Spinal cord (tissue), 10 donors: ENCODE results near the gene WDR48. TPM values are rescaled to one million over a fixed set of nuclear protein-coding genes. Genes with fewer than 3 reads are reported as not detected.

Experiments
- DNase-seq, 6 donors: peaks; one replicate each; pipeline versions ENCODE4 v3.0.0 to v3.0.0-alpha.2; 2013 to 2015; ENCODE audit warnings: low spot score in 6 of 6, low read depth in 4 of 6
- H3K27ac ChIP-seq: one replicate; pipeline ENCODE4 v1.5.1; 2013; ENCODE audit warnings: low read depth, low read length, control low read depth
- H3K27me3 ChIP-seq: one replicate; pipeline ENCODE4 v1.6.1; 2013; ENCODE audit warnings: low read length; ENCODE audit not compliant: control insufficient read depth, insufficient read depth
- H3K36me3 ChIP-seq: one replicate; pipeline ENCODE4 v1.6.1; 2013; ENCODE audit warnings: low read length; ENCODE audit not compliant: control insufficient read depth, insufficient read depth
- H3K4me1 ChIP-seq: one replicate; pipeline ENCODE4 v1.6.1; 2013; ENCODE audit warnings: low read length; ENCODE audit not compliant: control insufficient read depth, insufficient read depth
- H3K4me3 ChIP-seq: one replicate; pipeline ENCODE4 v1.5.1; 2013; ENCODE audit warnings: low read depth, low read length, control low read depth
- H3K9me3 ChIP-seq: one replicate; pipeline ENCODE4 v1.6.1; 2013; ENCODE audit warnings: low read length; ENCODE audit not compliant: control insufficient read depth, insufficient read depth
- WGBS: methylation state at CpG from one replicate; pipeline ENCODE4 v1.1.5; 2013; ENCODE audit warnings: missing lambda C conversion rate; ENCODE audit not compliant: insufficient coverage; 5-methylcytosine and 5-hydroxymethylcytosine counted together
- polyA plus RNA-seq, 2 donors: library from polyadenylated mRNA; unstranded; fragments of 120-200 nt; gene quantifications; one replicate each; pipeline ENCODE4 v1.2.1, GENCODE V29; 2013; ENCODE audit not compliant: insufficient read length in 2 of 2
- total RNA-seq, 2 donors: library from RNA; depleted of rRNA in 1 of 2; stranded (reverse); fragments of 120-200 nt in 1 of 2; fragments of >200 nt in 1 of 2; gene quantifications; one replicate each; pipeline versions ENCODE4 v1.2.3 to v1.2.4, GENCODE V29; 2013 to 2014
- donor health status: healthy.

The WDR48 gene
- total and polyA plus RNA-seq, 4 donors, result 51.6 to 73.2 (median 63.8) TPM

DNA sequence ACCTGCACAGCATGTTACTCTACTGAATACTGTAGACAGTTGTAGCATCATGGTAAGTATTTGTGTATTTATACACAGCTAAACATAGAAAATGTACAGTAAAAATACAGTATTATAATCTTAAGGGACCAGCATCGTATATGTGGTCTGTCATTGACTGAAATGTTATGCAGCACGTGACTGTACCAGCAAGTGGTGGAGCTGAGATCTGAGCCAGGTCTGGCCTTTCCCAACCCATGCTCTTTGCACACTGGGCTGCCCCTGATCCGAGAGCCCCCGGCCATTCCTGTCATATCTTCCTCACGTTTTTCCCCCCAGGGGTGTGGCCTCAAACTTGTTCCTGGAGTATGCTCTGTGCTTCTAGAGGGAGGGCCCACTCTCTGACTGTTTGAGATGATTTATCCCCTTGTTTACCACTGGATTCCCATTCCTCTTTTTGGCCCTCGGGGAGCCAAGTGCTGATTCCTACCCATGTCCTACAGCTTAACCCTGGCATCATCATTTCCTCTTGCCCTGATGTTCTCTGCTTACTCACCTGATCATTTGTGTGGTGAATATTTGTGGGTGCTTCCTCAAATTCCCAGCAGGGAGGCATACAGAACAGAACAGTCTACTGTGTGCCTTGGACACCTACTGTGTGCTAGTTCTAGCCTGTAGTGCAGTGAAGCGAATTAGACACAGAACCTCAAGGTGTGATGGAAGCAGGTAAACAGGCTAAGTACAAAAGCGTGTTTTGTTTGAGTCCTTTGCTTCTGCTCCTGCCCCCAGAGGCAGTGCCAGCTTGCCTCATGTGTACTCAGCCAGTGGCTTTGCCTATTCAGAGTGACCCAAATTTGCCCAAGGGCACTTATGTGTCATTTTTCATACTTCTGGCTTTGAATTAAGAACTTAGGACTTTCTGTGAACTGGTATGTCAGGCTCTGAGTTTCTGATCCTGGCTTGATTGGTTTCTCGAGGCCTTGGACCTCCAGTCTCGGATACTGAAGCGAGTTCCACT, 80.6 kb downstream of the WDR48 start:
- Histone ChIP-seq H3K9me3 (no peaks in the 10 kb centered on the region), H3K4me1 (peaks cover 22% of the 10 kb centered on the region), H3K27me3 (no peaks in the 10 kb centered on the region), H3K36me3 (peaks cover 64% of the 10 kb centered on the region), H3K4me3 (no peak overlapping the region), H3K27ac (no peak overlapping the region)
- 91% methylated on average over 9 of the region's 11 CpGs for WGBS
- no peak for DNase-seq

GRCh38 chr3:39133093-39133490, 81.3 kb downstream of the WDR48 start:
- Histone ChIP-seq H3K9me3 (no peaks in the 10 kb centered on the region), H3K4me1 (peaks cover 24% of the 10 kb centered on the region), H3K27ac (no peak overlapping the region), H3K4me3 (no peak overlapping the region), H3K27me3 (no peaks in the 10 kb centered on the region), H3K36me3 (peaks cover 71% of the 10 kb centered on the region)
- WGBS, result 100% methylated on average over 1 of the region's 1 CpG
- no peak for DNase-seq

DNA sequence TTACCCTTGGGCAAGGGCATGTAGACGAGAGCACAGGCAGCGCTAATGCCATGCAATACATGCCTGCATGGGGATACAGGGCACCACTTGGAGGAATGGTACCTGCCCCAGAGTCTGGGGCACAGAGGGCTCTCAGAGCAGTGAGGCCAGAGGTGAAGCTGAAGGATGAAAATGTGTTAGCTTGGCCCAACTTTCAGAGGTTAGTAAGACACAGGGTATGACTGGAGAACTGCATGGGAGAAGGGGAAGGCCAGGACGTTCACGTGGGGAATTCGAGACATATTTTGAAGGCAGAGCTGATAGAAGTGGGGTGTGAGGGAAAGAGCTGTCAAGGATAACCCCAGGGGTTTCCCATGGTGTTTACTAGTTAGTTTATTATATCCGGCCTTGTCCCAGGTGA, 82.0 kb downstream of the WDR48 start:
- Histone ChIP-seq H3K27ac (no peak overlapping the region), H3K27me3 (no peaks in the 10 kb centered on the region), H3K9me3 (no peaks in the 10 kb centered on the region), H3K4me3 (no peak overlapping the region), H3K36me3 (peaks cover 70% of the 10 kb centered on the region), H3K4me1 (peaks cover 31% of the 10 kb centered on the region)
- no peak for DNase-seq
- 79% methylated on average over 6 of the region's 6 CpGs for WGBS

DNA sequence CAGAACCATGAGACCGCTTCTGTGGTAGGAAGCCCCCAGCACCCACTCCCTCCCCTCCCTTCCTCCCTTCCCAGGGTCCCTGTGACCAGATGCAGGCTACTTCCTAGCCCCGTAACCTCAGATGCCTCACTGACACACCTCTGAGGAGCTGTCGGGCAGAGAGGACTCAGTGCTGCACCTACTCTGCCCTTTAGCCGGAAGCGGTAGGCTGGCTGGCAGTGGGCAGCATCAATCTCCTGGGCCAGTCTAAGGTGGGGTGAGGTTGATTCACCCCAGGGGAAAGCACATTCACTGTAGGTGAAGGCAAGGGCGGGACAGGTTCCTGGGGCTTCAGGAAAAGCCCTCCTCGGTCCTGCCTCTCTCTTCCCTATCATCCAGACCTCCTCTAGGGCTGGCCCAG, 82.5 kb downstream of the WDR48 start:
- peaks cover 34% of the 10 kb centered on the region for H3K4me1 ChIP-seq
- no peak overlapping the region for H3K4me3 ChIP-seq
- WGBS, result 78% methylated on average over 5 of the region's 7 CpGs
- DNase-seq, result no peak
- H3K27me3 ChIP-seq, result no peaks in the 10 kb centered on the region
- H3K27ac ChIP-seq, result no peak overlapping the region
- peaks cover 67% of the 10 kb centered on the region for H3K36me3 ChIP-seq
- H3K9me3 ChIP-seq, result no peaks in the 10 kb centered on the region

- DNase-seq, result no peak
- Histone ChIP-seq H3K4me1 (peaks cover 34% of the 10 kb centered on the region), H3K4me3 (no peak overlapping the region), H3K9me3 (no peaks in the 10 kb centered on the region), H3K27ac (no peak overlapping the region), H3K27me3 (no peaks in the 10 kb centered on the region), H3K36me3 (peaks cover 57% of the 10 kb centered on the region)
- WGBS, result 91% methylated on average over 7 of the region's 8 CpGs
Observed at GRCh38 chr3:39135170-39135805, 83.5 kb downstream of the WDR48 start.

- Histone ChIP-seq H3K27me3 (no peaks in the 10 kb centered on the region), H3K4me1 (peaks cover 41% of the 10 kb centered on the region), H3K27ac (no peak overlapping the region), H3K9me3 (no peaks in the 10 kb centered on the region), H3K36me3 (peaks cover 64% of the 10 kb centered on the region), H3K4me3 (no peak overlapping the region)
- DNase-seq, result no peak
- WGBS, result 96% methylated on average over 20 of the region's 21 CpGs
Observed at GRCh38 chr3:39136533-39137434, 85.0 kb downstream of the WDR48 start.

DNA sequence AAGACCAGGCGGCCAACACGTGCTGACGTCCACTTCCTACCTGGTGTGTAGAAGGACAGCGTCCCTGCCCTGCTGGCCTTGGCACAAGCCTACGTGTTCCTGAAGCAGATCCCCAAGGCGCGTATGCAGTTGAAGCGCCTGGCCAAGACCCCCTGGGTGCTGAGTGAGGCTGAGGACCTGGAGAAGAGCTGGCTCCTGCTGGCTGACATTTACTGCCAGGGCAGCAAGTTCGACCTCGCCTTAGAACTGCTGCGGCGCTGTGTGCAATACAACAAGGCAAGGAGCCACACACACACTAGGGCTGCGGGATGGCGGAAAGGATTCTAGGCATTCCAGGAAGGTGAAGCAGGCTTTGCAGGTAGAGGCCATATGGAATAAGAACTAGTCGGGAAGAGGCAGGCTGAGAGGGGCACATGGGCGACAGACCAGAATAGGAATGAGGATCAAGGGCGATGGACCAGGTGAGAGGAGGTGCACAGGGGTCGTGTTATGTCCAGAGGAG, 85.7 kb downstream of the WDR48 start:
- Histone ChIP-seq H3K4me1 (peaks cover 48% of the 10 kb centered on the region), H3K27ac (no peak overlapping the region), H3K4me3 (no peak overlapping the region), H3K36me3 (peaks cover 68% of the 10 kb centered on the region), H3K9me3 (no peaks in the 10 kb centered on the region), H3K27me3 (no peaks in the 10 kb centered on the region)
- DNase-seq, result no peak
- 90% methylated on average over 18 of the region's 18 CpGs for WGBS

- no peak overlapping the region for H3K4me3 ChIP-seq
- H3K4me1 ChIP-seq, result peaks cover 53% of the 10 kb centered on the region
- peaks cover 73% of the 10 kb centered on the region for H3K36me3 ChIP-seq
- DNase-seq, result no peak
- H3K27ac ChIP-seq, result peak overlapping the region; percentile 79
- no peaks in the 10 kb centered on the region for H3K9me3 ChIP-seq
- WGBS, result 85% methylated on average over 5 of the region's 10 CpGs
- no peaks in the 10 kb centered on the region for H3K27me3 ChIP-seq
Observed at GRCh38 chr3:39137991-39138803, 86.4 kb downstream of the WDR48 start.
